ENCODE measurements around the gene DNM1L. TPM values are rescaled to one million over a fixed set of nuclear protein-coding genes. Genes with fewer than 3 reads are reported as not detected.

Gene DNM1L
- 10 to 100 TPM; 12.2 to 27.8 (median 16.4) TPM for total RNA-seq
- 10 to 100 TPM; 15.3 to 25.3 TPM for polyA plus RNA-seq

- ATAC-seq, result peak; percentile 98 to 99 (median 98)
- no peaks in the 10 kb centered on the region for H3K27me3 ChIP-seq
- no peaks in the 10 kb centered on the region for H3K36me3 ChIP-seq
- peak; percentile 92 to 95 (median 94) for DNase-seq
- no peaks in the 10 kb centered on the region for H3K9me3 ChIP-seq
- peaks cover 0 to 7% (median 7%) of the 10 kb centered on the region in 3 donors for H3K4me1 ChIP-seq
- no peak for FAIRE-seq
- peak within 1 kb of the TSS; percentile 77 to 90 (median 88) for H3K27ac ChIP-seq
- WGBS, 2 donors, result 1% methylated on average over 60 to 76 of the region's 76 CpGs
- TF ChIP-seq, protein P1, sequence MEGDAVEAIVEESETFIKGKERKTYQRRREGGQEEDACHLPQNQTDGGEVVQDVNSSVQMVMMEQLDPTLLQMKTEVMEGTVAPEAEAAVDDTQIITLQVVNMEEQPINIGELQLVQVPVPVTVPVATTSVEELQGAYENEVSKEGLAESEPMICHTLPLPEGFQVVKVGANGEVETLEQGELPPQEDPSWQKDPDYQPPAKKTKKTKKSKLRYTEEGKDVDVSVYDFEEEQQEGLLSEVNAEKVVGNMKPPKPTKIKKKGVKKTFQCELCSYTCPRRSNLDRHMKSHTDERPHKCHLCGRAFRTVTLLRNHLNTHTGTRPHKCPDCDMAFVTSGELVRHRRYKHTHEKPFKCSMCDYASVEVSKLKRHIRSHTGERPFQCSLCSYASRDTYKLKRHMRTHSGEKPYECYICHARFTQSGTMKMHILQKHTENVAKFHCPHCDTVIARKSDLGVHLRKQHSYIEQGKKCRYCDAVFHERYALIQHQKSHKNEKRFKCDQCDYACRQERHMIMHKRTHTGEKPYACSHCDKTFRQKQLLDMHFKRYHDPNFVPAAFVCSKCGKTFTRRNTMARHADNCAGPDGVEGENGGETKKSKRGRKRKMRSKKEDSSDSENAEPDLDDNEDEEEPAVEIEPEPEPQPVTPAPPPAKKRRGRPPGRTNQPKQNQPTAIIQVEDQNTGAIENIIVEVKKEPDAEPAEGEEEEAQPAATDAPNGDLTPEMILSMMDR (IDR thresholded peaks at IDR 0.05), result no peak
- intact Hi-C loops (cut with DNase I), result no loop called here
- H3K4me3 ChIP-seq, result peak within 1 kb of the TSS; percentile 76 to 96 (median 93)
Measured at GRCh38 chr12:32679091-32679919, at the start of gene DNM1L. Gene DNM1L, plus strand, starts transcription at chr12:32679301. Its CDS starts 63 bp downstream, at chr12:32679364.

- H3K27ac ChIP-seq, result no peak overlapping the region
- intact Hi-C loops (cut with DNase I), result no loop called here
- ATAC-seq (peak in 1 of 4 donors; percentile 56), FAIRE-seq (no peak), DNase-seq (no peak)
- no peaks in the 10 kb centered on the region for H3K4me1 ChIP-seq
- 92 to 93% methylated on average over 6 of the region's 6 CpGs for WGBS, 2 donors
- no peak overlapping the region for H3K4me3 ChIP-seq
- peaks cover 3 to 47% (median 7%) of the 10 kb centered on the region in 3 donors for H3K36me3 ChIP-seq
- H3K27me3 ChIP-seq, result no peaks in the 10 kb centered on the region
- no peaks in the 10 kb centered on the region for H3K9me3 ChIP-seq
- TF ChIP-seq, protein P1 (IDR thresholded peaks at IDR 0.05), result no peak
Measured at GRCh38 chr12:32641287-32641901, 37.7 kb upstream of the DNM1L start.

DNA sequence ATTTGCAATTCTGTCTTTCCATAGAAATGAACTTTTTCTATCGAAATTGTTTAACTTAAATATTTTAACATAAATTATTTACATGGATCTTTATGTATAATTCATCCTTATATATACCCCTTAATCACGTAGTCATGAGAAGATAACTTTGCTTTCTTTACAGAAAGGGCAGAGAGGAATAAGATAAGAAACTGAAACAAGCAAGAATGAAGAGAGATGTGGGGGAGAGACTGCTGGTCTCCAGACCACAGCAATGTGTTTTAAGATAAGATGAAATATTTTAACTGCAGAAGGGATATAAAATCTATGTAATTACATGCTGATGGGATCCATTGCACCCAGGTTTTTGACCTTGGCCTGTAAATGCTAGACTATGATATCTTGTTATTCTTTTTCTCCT lies 34.7 kb upstream of the DNM1L start:
- TF ChIP-seq, protein P1 (IDR thresholded peaks at IDR 0.05), result no peak

DNA sequence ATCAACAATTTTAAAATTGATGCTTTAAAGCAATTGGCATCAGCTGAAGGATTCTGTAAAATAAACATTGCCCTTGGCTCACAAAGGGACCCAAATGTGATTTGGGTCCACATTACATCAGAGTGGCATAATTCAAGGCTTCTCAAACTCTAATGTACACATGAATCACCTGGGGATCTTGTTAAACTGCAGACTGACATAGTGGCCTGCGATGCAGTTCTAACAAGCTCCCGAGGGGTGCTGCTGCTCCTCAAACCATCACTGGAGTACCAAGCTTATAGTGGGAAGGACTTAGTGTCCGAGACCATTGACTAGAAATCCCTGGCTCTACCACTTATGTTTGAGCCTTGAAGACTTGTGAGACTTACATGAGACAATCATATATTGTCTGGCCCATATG lies 31.8 kb upstream of the DNM1L start:
- H3K36me3 ChIP-seq, result peaks cover 0 to 7% (median 0%) of the 10 kb centered on the region in 3 donors
- 78 to 91% methylated on average over 3 of the region's 3 CpGs for WGBS, 2 donors
- H3K9me3 ChIP-seq, result no peaks in the 10 kb centered on the region
- no peak for DNase-seq
- intact Hi-C loops (cut with DNase I), result no loop called here
- no peak for FAIRE-seq
- no peak overlapping the region for H3K4me3 ChIP-seq
- H3K27ac ChIP-seq, result no peak overlapping the region
- no peaks in the 10 kb centered on the region for H3K27me3 ChIP-seq
- TF ChIP-seq, protein P1 (IDR thresholded peaks at IDR 0.05), result no peak
- no peak for ATAC-seq
- no peaks in the 10 kb centered on the region for H3K4me1 ChIP-seq

More for the DNA sequence above, 34.7 kb upstream of the DNM1L start:
- Histone ChIP-seq H3K4me1 (no peaks in the 10 kb centered on the region), H3K27ac (no peak overlapping the region), H3K36me3 (peaks cover 3 to 29% (median 7%) of the 10 kb centered on the region in 3 donors), H3K4me3 (no peak overlapping the region), H3K9me3 (no peaks in the 10 kb centered on the region), H3K27me3 (no peaks in the 10 kb centered on the region)
- WGBS, 2 donors, result 80 to 90% methylated on average over 2 of the region's 2 CpGs
- ATAC-seq (no peak), DNase-seq (no peak), FAIRE-seq (peak; percentile 13)
- intact Hi-C loops (cut with DNase I), result no loop called here

All from pancreas (tissue), 10 donors.